ENCODE data around the gene CHAC2.

DNA sequence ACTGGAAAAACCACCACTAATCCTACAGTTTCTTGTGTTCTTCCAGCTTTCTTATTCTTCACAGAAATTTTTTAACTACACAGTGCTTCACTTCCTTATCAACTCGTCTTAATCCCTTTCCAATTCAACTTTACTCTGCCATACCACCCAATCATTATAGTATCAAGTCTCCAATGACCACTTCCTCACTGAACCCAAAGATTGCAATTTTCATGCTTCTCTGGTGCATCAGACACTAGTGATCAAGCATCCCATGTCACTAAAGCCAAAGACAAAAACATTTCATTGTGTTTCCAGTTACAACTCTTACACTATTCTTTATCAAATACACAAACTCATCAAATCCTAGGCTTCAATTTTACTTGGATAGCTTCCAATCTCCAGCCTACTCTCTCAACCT, 9.5 kb downstream of the CHAC2 start:
- TF ChIP-seq POLR2AphosphoS5 (IDR thresholded peaks at IDR 0.05; ENCODE audit: low read depth) (no peak), CREB1 (CRISPR knock-in tag; IDR thresholded peaks at IDR 0.05; ENCODE audit: low read depth) (no peak), EZH2 (IDR thresholded peaks at IDR 0.05; ENCODE audit: low read depth, unreplicated experiment) (no peak), STAT1 (IDR thresholded peaks at IDR 0.05; ENCODE audit: unreplicated experiment) (no peak), EZH2phosphoT487 (IDR thresholded peaks at IDR 0.05; ENCODE audit: unreplicated experiment) (no peak), ZNF331 (CRISPR knock-in tag; IDR thresholded peaks at IDR 0.05; ENCODE audit: low read depth) (no peak), JUNB (IDR thresholded peaks at IDR 0.05; ENCODE audit: unreplicated experiment) (no peak)
- TF ChIP-seq, protein P1, sequence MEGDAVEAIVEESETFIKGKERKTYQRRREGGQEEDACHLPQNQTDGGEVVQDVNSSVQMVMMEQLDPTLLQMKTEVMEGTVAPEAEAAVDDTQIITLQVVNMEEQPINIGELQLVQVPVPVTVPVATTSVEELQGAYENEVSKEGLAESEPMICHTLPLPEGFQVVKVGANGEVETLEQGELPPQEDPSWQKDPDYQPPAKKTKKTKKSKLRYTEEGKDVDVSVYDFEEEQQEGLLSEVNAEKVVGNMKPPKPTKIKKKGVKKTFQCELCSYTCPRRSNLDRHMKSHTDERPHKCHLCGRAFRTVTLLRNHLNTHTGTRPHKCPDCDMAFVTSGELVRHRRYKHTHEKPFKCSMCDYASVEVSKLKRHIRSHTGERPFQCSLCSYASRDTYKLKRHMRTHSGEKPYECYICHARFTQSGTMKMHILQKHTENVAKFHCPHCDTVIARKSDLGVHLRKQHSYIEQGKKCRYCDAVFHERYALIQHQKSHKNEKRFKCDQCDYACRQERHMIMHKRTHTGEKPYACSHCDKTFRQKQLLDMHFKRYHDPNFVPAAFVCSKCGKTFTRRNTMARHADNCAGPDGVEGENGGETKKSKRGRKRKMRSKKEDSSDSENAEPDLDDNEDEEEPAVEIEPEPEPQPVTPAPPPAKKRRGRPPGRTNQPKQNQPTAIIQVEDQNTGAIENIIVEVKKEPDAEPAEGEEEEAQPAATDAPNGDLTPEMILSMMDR (conservative IDR thresholded peaks at IDR 0.05; ENCODE audit: low read depth in 2 of 2) = no peak
- TF ChIP-seq, protein P2, sequence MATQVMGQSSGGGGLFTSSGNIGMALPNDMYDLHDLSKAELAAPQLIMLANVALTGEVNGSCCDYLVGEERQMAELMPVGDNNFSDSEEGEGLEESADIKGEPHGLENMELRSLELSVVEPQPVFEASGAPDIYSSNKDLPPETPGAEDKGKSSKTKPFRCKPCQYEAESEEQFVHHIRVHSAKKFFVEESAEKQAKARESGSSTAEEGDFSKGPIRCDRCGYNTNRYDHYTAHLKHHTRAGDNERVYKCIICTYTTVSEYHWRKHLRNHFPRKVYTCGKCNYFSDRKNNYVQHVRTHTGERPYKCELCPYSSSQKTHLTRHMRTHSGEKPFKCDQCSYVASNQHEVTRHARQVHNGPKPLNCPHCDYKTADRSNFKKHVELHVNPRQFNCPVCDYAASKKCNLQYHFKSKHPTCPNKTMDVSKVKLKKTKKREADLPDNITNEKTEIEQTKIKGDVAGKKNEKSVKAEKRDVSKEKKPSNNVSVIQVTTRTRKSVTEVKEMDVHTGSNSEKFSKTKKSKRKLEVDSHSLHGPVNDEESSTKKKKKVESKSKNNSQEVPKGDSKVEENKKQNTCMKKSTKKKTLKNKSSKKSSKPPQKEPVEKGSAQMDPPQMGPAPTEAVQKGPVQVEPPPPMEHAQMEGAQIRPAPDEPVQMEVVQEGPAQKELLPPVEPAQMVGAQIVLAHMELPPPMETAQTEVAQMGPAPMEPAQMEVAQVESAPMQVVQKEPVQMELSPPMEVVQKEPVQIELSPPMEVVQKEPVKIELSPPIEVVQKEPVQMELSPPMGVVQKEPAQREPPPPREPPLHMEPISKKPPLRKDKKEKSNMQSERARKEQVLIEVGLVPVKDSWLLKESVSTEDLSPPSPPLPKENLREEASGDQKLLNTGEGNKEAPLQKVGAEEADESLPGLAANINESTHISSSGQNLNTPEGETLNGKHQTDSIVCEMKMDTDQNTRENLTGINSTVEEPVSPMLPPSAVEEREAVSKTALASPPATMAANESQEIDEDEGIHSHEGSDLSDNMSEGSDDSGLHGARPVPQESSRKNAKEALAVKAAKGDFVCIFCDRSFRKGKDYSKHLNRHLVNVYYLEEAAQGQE (IDR thresholded peaks at IDR 0.05; ENCODE audit: unreplicated experiment) = no peak
- TF ChIP-seq, protein P3, sequence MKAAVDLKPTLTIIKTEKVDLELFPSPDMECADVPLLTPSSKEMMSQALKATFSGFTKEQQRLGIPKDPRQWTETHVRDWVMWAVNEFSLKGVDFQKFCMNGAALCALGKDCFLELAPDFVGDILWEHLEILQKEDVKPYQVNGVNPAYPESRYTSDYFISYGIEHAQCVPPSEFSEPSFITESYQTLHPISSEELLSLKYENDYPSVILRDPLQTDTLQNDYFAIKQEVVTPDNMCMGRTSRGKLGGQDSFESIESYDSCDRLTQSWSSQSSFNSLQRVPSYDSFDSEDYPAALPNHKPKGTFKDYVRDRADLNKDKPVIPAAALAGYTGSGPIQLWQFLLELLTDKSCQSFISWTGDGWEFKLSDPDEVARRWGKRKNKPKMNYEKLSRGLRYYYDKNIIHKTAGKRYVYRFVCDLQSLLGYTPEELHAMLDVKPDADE (IDR thresholded peaks at IDR 0.05) = no peak
